Muscle of leg (tissue), 11 donors: ENCODE results near the gene ZNF70. TPM values are rescaled to one million over a fixed set of nuclear protein-coding genes. Genes with fewer than 3 reads are reported as not detected.

ENCODE experiments used
- DNase-seq: peaks from one replicate; pipeline ENCODE4 v3.0.0; 2013
- H3K27ac ChIP-seq: one replicate; pipeline ENCODE4 v1.5.1; 2013; ENCODE audit warnings: mild to moderate bottlenecking, low read length, control low read depth
- H3K27me3 ChIP-seq: one replicate; pipeline ENCODE4 v1.6.1; 2013; ENCODE audit warnings: low read length; ENCODE audit not compliant: control insufficient read depth, insufficient read depth
- H3K36me3 ChIP-seq: one replicate; pipeline ENCODE4 v1.6.1; 2013; ENCODE audit warnings: low read length; ENCODE audit not compliant: control insufficient read depth, insufficient read depth
- H3K4me1 ChIP-seq: one replicate; pipeline ENCODE4 v1.6.1; 2013; ENCODE audit warnings: low read length; ENCODE audit not compliant: control insufficient read depth, insufficient read depth
- H3K4me3 ChIP-seq: one replicate; pipeline ENCODE4 v1.5.1; 2013; ENCODE audit warnings: low read length, control low read depth
- H3K9me3 ChIP-seq: replicated peaks from 2 replicates; pipeline ENCODE4 v1.6.1; 2013; ENCODE audit warnings: low read depth, low read length; ENCODE audit not compliant: control insufficient read depth
- WGBS: methylation state at CpG from one replicate; pipeline ENCODE4 v1.1.5; 2013; ENCODE audit warnings: missing lambda C conversion rate; ENCODE audit not compliant: insufficient coverage; 5-methylcytosine and 5-hydroxymethylcytosine counted together
- polyA plus RNA-seq, 8 donors: library from polyadenylated mRNA; unstranded; fragments of 120-200 nt; gene quantifications; one replicate each; pipeline versions ENCODE4 v1.2.1 to v1.2.3, GENCODE V29; 2013; ENCODE audit warnings: inconsistent platforms in 1 of 8, low replicate concordance in 1 of 8; ENCODE audit not compliant: insufficient read length in 8 of 8, insufficient read depth in 1 of 8
- total RNA-seq: library from RNA; stranded (reverse); fragments of 120-200 nt; gene quantifications from one replicate; pipeline ENCODE4 v1.2.4, GENCODE V29; 2013

Gene ZNF70
- total and polyA plus RNA-seq, 9 donors = 3.9 to 6.9 (median 5.1) TPM

DNA sequence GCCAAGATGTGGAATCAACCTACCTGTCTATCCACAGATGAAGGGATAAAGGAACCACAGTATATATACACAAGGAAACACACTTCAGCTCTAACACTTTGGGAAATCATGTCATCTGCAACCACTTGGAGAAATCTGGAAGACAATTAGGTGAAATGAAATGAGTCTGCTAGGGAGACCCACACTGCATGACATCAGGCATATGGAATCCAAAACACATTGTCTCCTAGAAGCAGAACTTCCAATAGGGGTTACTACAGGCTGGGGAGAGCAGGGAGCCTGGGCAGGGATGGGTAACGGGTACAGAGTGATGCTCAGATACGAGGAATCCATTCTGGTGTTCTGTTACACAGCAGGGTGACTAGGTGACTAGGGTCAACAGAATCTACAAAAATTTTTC is 41.8 kb downstream of the ZNF70 start:
- no peaks in the 10 kb centered on the region for H3K9me3 ChIP-seq
- no peak overlapping the region for H3K4me3 ChIP-seq
- WGBS = no CpG with 5 or more reads among the region's 2 CpGs
- H3K27me3 ChIP-seq = no peaks in the 10 kb centered on the region
- DNase-seq = no peak
- no peaks in the 10 kb centered on the region for H3K4me1 ChIP-seq
- H3K27ac ChIP-seq = no peak overlapping the region
- H3K36me3 ChIP-seq = peaks cover 67% of the 10 kb centered on the region

DNA sequence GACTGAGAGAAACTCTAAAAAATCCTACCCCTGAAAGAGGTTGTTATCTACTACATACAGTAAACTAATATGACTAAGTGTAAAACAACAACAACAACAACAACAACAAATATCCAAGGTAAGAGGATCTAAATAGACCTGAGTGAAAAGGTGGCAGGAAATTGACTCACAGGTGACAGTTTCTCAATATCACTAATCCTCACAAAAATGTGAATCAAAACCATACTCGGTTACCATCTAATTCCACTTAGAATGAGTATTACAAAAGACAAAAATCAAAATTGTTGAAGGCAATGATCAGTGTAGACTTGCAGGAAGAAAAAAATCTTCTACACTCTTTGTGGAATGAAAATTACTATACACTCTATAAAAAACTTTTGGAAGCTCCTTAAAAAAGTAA is 42.6 kb downstream of the ZNF70 start:
- no CpG with 5 or more reads among the region's 1 CpG for WGBS
- H3K27me3 ChIP-seq = no peaks in the 10 kb centered on the region
- H3K4me1 ChIP-seq = no peaks in the 10 kb centered on the region

DNA sequence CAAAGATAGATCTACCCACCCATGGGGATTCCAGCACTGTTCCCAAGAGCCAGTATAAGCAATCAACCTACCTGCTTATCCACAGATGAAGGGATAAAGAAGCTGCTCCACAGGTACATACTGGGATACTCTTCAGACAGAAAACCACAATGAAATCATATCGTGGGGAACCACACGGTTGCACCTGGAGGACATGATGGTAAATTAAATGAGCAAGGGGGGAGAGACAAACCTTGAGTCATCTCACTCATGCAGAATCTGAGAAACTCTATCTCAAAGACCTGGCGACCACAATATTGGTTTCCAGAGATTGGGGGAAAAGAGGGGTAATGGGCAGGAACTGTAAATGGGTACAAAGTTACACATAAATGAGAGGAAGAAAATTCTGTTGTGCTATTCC is 45.6 kb downstream of the ZNF70 start:
- H3K36me3 ChIP-seq = peaks cover 59% of the 10 kb centered on the region
- no peaks in the 10 kb centered on the region for H3K4me1 ChIP-seq

More for the DNA sequence above, 42.6 kb downstream of the ZNF70 start:
- H3K36me3 ChIP-seq = peaks cover 62% of the 10 kb centered on the region
- H3K9me3 ChIP-seq = no peaks in the 10 kb centered on the region
- no peak overlapping the region for H3K4me3 ChIP-seq
- H3K27ac ChIP-seq = no peak overlapping the region
- no peak for DNase-seq

DNA sequence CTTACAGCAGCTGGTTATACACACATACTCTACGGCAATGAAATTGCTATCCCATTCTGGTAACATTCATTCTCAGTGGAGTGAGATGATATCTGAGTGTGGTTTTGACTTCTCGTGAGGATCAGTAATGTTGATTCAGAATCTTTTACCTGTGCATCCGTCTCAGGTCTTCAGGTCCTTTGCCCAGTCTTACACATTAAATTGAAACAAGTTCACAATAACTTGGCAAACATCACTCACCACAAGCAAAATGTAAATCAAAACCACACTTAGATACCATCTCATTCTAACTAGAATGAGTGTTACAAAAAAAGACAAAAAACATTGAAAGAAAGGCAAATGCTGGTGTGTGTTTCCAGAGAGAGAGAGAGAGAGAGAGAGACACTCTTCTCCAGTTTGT is 46.1 kb downstream of the ZNF70 start:
- Histone ChIP-seq H3K4me3 (no peak overlapping the region), H3K36me3 (peaks cover 56% of the 10 kb centered on the region), H3K4me1 (no peaks in the 10 kb centered on the region), H3K9me3 (no peaks in the 10 kb centered on the region), H3K27ac (no peak overlapping the region), H3K27me3 (no peaks in the 10 kb centered on the region)
- no peak for DNase-seq
- whole genome bisulfite sequencing = 83% methylated on average over 1 of the region's 3 CpGs

More for the DNA sequence above, 45.6 kb downstream of the ZNF70 start:
- DNase-seq = no peak
- Histone ChIP-seq H3K4me3 (no peak overlapping the region), H3K27me3 (no peaks in the 10 kb centered on the region), H3K9me3 (no peaks in the 10 kb centered on the region), H3K27ac (no peak overlapping the region)
- WGBS = no CpG with 5 or more reads among the region's 3 CpGs

DNA sequence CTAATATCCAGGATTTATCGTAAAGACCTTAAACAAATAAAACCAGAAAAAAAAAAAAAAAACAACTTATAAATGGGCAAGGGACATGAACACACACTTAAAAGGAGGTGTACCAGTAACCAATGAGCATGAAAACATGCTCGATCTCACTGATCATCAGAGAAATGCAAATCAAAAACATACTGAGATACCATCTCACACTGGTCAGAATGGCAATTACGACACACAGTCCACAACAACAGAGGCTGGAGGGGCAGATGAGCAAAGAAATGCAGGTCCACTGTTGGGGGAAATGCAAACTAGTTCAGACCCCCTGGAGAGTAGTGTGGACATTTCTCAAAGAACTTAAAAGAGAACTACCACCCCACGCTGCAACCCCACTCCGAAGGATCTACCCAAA is 46.9 kb downstream of the ZNF70 start:
- no CpG with 5 or more reads among the region's 5 CpGs for WGBS

DNA sequence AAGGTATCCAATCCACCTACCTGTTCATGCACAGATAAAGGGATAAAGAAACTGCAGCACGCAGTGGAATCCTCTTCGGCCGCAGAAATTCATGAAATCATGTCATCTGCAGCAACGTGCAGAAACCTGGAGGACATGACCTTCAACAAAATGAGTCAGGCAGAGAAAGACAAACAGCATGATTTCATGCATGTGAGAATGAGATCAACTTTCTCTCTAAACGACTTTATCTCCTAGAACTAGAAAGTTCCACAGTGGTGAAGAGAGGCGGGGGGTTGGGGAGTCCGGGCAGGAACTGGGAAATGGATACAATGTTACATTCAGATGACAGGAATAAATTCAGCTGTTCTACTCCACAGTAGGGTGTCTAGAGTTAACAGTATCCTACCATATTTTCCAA is 50.2 kb downstream of the ZNF70 start:
- Histone ChIP-seq H3K4me3 (no peak overlapping the region), H3K36me3 (peaks cover 33% of the 10 kb centered on the region), H3K9me3 (no peaks in the 10 kb centered on the region), H3K27me3 (no peaks in the 10 kb centered on the region), H3K4me1 (peaks cover 2% of the 10 kb centered on the region), H3K27ac (no peak overlapping the region)
- WGBS = 100% methylated on average over 1 of the region's 7 CpGs
- no peak for DNase-seq

More for the DNA sequence above, 46.9 kb downstream of the ZNF70 start:
- H3K4me1 ChIP-seq = no peaks in the 10 kb centered on the region
- peaks cover 54% of the 10 kb centered on the region for H3K36me3 ChIP-seq
- no peaks in the 10 kb centered on the region for H3K9me3 ChIP-seq
- no peaks in the 10 kb centered on the region for H3K27me3 ChIP-seq
- H3K27ac ChIP-seq = no peak overlapping the region
- no peak for DNase-seq
- no peak overlapping the region for H3K4me3 ChIP-seq

DNA sequence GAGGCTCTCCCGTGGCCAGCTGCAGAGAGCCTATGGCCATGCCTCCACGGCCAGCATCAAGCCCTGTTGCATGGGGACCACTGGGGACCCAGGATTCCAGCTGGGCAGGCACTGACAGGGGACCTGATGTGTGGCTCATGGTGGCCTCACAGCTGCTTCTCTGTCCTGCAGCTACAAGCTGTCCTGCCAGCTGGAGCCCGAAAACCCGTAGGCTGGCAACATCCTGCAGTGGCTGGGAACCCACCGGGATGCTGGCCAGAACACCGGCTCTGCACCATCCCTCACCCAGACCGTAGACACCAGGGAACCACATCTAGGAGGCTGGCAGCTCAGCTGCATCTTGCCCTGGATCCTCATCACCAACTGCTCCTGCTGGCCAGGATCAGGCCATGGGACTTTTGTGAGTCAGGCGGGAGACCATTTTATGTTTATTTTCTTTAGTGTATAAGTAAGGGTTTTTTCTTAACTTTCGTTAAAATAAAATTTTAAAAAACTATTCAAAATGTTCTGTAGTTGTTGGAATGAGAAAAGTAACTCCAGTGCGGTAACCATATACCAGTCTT is 52.2 kb downstream of the ZNF70 start:
- H3K4me1 ChIP-seq = peaks cover 4% of the 10 kb centered on the region
- H3K9me3 ChIP-seq = no peaks in the 10 kb centered on the region
- H3K27me3 ChIP-seq = no peaks in the 10 kb centered on the region
- H3K27ac ChIP-seq = no peak overlapping the region
- WGBS = 85% methylated on average over 2 of the region's 10 CpGs
- no peak for DNase-seq
- no peak overlapping the region for H3K4me3 ChIP-seq
- peaks cover 39% of the 10 kb centered on the region for H3K36me3 ChIP-seq

DNA sequence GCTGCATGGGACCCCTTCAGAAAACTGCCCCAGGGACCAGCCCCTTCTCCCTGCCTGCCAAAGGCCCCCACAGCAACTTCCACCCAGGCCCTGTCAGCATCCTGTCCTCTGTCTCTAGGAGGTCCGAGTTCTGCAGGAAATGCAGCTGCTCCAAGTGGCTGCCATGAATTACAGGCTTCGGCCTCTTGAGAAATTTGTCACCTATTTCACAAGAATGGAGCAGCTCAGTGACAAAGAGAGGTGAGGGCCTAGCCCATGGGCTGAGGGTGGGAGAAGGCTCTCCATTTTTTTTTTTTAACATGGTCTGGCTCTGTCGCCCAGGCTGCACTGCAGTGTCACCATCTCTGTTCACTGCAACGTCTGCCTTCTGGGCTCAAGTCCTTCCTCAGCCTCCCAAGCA is 52.8 kb downstream of the ZNF70 start:
- WGBS = 52% methylated on average over 4 of the region's 4 CpGs
- no peaks in the 10 kb centered on the region for H3K9me3 ChIP-seq
- peaks cover 40% of the 10 kb centered on the region for H3K36me3 ChIP-seq
- no peak for DNase-seq
- no peak overlapping the region for H3K4me3 ChIP-seq
- no peaks in the 10 kb centered on the region for H3K27me3 ChIP-seq
- H3K4me1 ChIP-seq = peaks cover 10% of the 10 kb centered on the region
- H3K27ac ChIP-seq = no peak overlapping the region

DNA sequence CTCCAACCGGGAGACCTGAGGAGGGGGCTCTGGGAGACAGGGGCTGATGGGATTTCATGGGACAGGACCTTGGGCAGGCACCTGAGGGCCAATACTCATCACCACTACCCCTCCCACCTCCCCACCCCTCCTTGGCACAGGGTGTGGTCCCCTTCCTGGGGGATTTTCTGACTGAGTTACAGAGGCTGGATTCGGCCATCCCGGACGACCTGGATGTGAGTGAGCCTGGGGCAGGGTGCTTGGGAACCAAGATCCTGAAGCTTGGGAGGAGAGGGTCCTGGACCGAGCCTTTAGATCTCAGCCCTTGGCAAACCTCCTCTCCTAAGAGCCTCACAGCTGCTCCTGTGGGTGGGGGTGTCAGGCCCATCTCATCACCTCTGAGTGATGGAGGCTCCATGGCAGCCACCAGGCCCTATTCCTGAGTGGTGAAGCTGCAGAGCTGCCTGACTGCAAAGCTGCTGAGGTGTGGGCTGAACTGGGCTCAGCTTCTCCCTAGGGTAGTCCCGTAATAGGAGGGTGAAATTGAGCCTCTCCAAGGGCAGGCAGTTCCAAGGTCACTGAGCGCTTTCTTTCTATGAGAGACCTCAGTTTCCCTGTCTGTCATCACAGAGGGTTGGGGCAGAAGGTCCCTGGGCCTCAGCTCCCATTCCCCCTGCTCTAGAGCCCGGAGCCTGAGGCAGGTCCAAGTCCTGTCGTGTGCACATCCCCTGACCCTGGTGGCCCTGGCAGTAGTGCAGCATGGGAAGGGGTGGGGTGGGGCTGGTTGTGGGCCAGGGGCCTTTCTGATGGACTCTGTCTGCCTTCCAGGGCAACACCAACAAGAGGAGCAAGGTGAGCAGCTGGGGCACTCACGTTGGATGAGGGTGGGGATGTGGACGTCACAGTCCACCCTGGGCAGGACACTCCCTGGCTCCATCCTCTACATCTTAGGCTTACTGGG is 53.6 kb downstream of the ZNF70 start:
- no peak overlapping the region for H3K27ac ChIP-seq
- no peaks in the 10 kb centered on the region for H3K9me3 ChIP-seq
- H3K27me3 ChIP-seq = no peaks in the 10 kb centered on the region
- WGBS = 100% methylated on average over 1 of the region's 11 CpGs
- no peak overlapping the region for H3K4me3 ChIP-seq
- peaks cover 39% of the 10 kb centered on the region for H3K36me3 ChIP-seq
- peaks cover 16% of the 10 kb centered on the region for H3K4me1 ChIP-seq
- DNase-seq = no peak

DNA sequence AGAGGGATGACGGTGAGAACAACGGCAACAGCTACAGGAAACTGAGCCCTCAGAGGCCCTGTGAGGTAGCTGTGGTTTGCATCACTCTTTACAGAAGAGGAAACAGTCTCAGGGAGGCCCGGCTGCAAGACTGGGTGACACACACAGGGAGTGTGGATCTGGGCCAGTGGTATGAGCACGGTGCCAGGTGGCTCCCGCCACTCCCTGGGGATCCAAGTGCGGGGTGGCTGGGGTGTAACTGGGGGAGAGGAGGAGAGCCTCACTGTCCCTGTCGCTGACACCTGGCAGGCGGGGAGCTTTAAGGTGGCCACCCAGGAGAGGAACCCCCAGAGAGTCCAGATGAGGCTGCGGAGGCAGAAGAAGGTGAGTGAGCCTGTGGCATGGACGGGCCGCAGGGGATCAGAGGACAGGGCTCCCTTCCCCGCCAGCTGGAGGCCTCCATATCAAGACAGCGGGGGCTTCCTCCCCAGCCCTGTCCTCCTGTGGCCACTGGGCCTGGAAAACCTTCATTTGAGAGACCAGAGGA is 54.5 kb downstream of the ZNF70 start:
- peaks cover 31% of the 10 kb centered on the region for H3K36me3 ChIP-seq
- H3K4me1 ChIP-seq = peaks cover 22% of the 10 kb centered on the region
- WGBS = 64% methylated on average over 9 of the region's 13 CpGs
- H3K27ac ChIP-seq = no peak overlapping the region
- no peak overlapping the region for H3K4me3 ChIP-seq
- H3K9me3 ChIP-seq = no peaks in the 10 kb centered on the region
- no peaks in the 10 kb centered on the region for H3K27me3 ChIP-seq
- no peak for DNase-seq
